ENCODE measurements around the gene TBC1D2. TPM values are rescaled to one million over a fixed set of nuclear protein-coding genes. Genes with fewer than 3 reads are reported as not detected.

The TBC1D2 gene
- total and polyA plus RNA-seq, 2 of the 13 experiments (the other 11 are each of a cell fraction or from before 2014, with no cell fraction given): 2.0 to 2.8 TPM

- CTCF ChIA-PET (ENCODE audit: low intra/inter-chr PET ratio, low total read pairs): no interaction called here
- intact Hi-C loops (cut with micrococcal nuclease; ENCODE audit: unreplicated experiment) (no loop called here), in situ Hi-C loops (cut with HindIII; ENCODE audit: extremely low pct_ligation_motif_present, low pct_unique_long_range_greater_than_20kb) (no loop called here)
- no peak overlapping the region for H2AFZ ChIP-seq (ENCODE audit: low read length)
- H3K27ac ChIP-seq (ENCODE audit: extremely low read length, insufficient read depth, low read length): no peak overlapping the region
- DNase-seq (ENCODE audit: low spot score) (no peak), ATAC-seq (no peak), FAIRE-seq (no peak)
- no peak overlapping the region for H3K9ac ChIP-seq (ENCODE audit: insufficient read depth, low read depth, low read length)
- POLR2A ChIA-PET: no interaction called here
- H3K4me2 ChIP-seq (ENCODE audit: low read depth, low read length): no peak overlapping the region
- 0% methylated on average over 1 of the region's 2 CpGs for WGBS (ENCODE audit: low lambda C conversion rate)
- no peak for TF ChIP-seq ZC3H13 (CRISPR knock-in tag; IDR thresholded peaks at IDR 0.05)
- TF ChIP-seq ZBTB7A (CRISPR knock-in tag; IDR thresholded peaks at IDR 0.05): no peak
- TF ChIP-seq ZNF549 (CRISPR knock-in tag; IDR thresholded peaks at IDR 0.05): no peak
- TF ChIP-seq CENPT (CRISPR knock-in tag; IDR thresholded peaks at IDR 0.05; ENCODE audit: low read depth): no peak
- TF ChIP-seq PHF5A (CRISPR knock-in tag; IDR thresholded peaks at IDR 0.05; ENCODE audit: low read depth, unreplicated experiment): no peak
- no peak for TF ChIP-seq IKZF1 (IDR thresholded peaks at IDR 0.05)
- TF ChIP-seq SP5 (CRISPR knock-in tag; IDR thresholded peaks at IDR 0.05; ENCODE audit: borderline replicate concordance, low read depth): no peak
- TF ChIP-seq ZNF562 (CRISPR knock-in tag; IDR thresholded peaks at IDR 0.05; ENCODE audit: borderline replicate concordance): no peak
- no peak for TF ChIP-seq MED1 (CRISPR knock-in tag; IDR thresholded peaks at IDR 0.05)
- TF ChIP-seq FOXC1 (CRISPR knock-in tag; IDR thresholded peaks at IDR 0.05; ENCODE audit: borderline replicate concordance): no peak
- no peak for TF ChIP-seq ZNF292 (CRISPR knock-in tag; IDR thresholded peaks at IDR 0.05; ENCODE audit: borderline replicate concordance, low read depth)
- TF ChIP-seq DPF2 (CRISPR knock-in tag; IDR thresholded peaks at IDR 0.05; ENCODE audit: borderline replicate concordance, low read depth): no peak
- TF ChIP-seq HNF1B (CRISPR knock-in tag; IDR thresholded peaks at IDR 0.05): no peak
- no peak for TF ChIP-seq ZNF550 (CRISPR knock-in tag; IDR thresholded peaks at IDR 0.05; ENCODE audit: borderline replicate concordance)
- no peak for TF ChIP-seq SIN3A (IDR thresholded peaks at IDR 0.05; ENCODE audit: borderline replicate concordance, low read depth, low read length)
- TF ChIP-seq BRF2 (CRISPR knock-in tag; IDR thresholded peaks at IDR 0.05): no peak
- no peak for TF ChIP-seq ZNF746 (CRISPR knock-in tag; IDR thresholded peaks at IDR 0.05)
- no peak for TF ChIP-seq PTBP1 (IDR thresholded peaks at IDR 0.05; ENCODE audit: low read depth, low read length, poor library complexity, severe bottlenecking)
- BruUV-seq (replicated peaks): no TSS peak
- no peaks in the 10 kb centered on the region for H4K20me1 ChIP-seq (ENCODE audit: insufficient read depth, low read length)
- H3K9me3 ChIP-seq (ENCODE audit: low read length): no peaks in the 10 kb centered on the region
- H3K4me3 ChIP-seq (replicated peaks in 1 of 3; ENCODE audit: insufficient read depth in 1 of 3, low read depth in 2 of 3, low read length in 3 of 3): no peak overlapping the region
- H3K79me2 ChIP-seq (ENCODE audit: insufficient read depth, low read length): no peaks in the 10 kb centered on the region
- H3K4me1 ChIP-seq (ENCODE audit: insufficient read depth, low read length): no peaks in the 10 kb centered on the region
- H3K36me3 ChIP-seq (replicated peaks in 1 of 2; ENCODE audit: control insufficient read depth in 1 of 2, insufficient read depth in 2 of 2, low read length in 2 of 2): no peaks in the 10 kb centered on the region
- peaks cover 3 to 40% of the 10 kb centered on the region in 2 experiments; a peak in 4 of 5 replicates for H3K27me3 ChIP-seq (ENCODE audit: control insufficient read depth in 1 of 2, insufficient read depth in 2 of 2, low read length in 2 of 2)
Measured at GRCh38 chr9:98280162-98280561, 24.7 kb upstream of the TBC1D2 start.

Measured in HepG2 (cell line).